Transverse colon (tissue), 4 donors: ENCODE results near the gene MTHFSD.

Experiments used
- CTCF ChIP-seq, 5 experiments: fragments of 200-600 bp in 3 of 5; fragments of 450-650 bp in 2 of 5; sonication (generic) in 3 of 5; IDR thresholded peaks; 1 replicate in 2 of 5; 2 replicates in 3 of 5; pipeline ENCODE4 v1.5.1; 2016 to 2017; ENCODE audit warnings: antibody characterized with exemption in 5 of 5, inconsistent platforms in 3 of 5, mild to moderate bottlenecking in 2 of 5, moderate library complexity in 1 of 5
- POLR2AphosphoS5 ChIP-seq, 3 donors: sonication (generic); formaldehyde crosslinking; IDR thresholded peaks; one replicate each; pipeline ENCODE4 v1.6.1; 2016; ENCODE audit warnings: antibody characterized with exemption in 3 of 3

GRCh38 chr16:86499889-86500707, 54.9 kb downstream of the MTHFSD start:
- no peak for TF ChIP-seq CTCF (IDR thresholded peaks at IDR 0.05)
- peak in 2 of 3 donors; percentile 17 to 59 for TF ChIP-seq POLR2AphosphoS5 (IDR thresholded peaks at IDR 0.05)
